HepG2 (cell line): ENCODE data around the gene MAPK13. TPM values are rescaled to one million over a fixed set of nuclear protein-coding genes. Genes with fewer than 3 reads are reported as not detected.
"Not testable (repeated sequence)": the region's sequence is repeated elsewhere in the genome, so short reads cannot be mapped to it uniquely, and the experiment has no call there.

Source experiments
- ATAC-seq: fragments of 200-7000 bp; cut with Tn5 transposase; 3 replicates; pipeline ENCODE4 v1.9.1; 2020; ENCODE audit warnings: mild to moderate bottlenecking, moderate library complexity
- BruUV-seq: library from RNA; stranded (reverse); fragments of 400-500 nt; replicated peaks from 2 replicates; lab custom pipeline; 2021; lab: Mats Ljungman, UMichigan
- CTCF ChIA-PET: fragments of 300-600 bp; formaldehyde crosslinking; extraction: SDS; loops from one replicate; lab custom pipeline; 2021; ENCODE audit warnings: low total read pairs, inconsistent platforms, low intra/inter-chr PET ratio; lab: Yijun Ruan, JAX
- POLR2A ChIA-PET: fragments of 350-600 bp; sonication (Branson Sonifier 250); formaldehyde crosslinking; loops from one replicate; lab custom pipeline; 2020; ENCODE audit warnings: antibody characterized with exemption, inconsistent platforms; lab: Yijun Ruan, JAX
- DNase-seq: peaks from one replicate; pipeline ENCODE4 v3.0.0-alpha.2; 2015; ENCODE audit warnings: low spot score
- FAIRE-seq: peaks from 3 replicates; lab custom pipeline; 2011; peaks lifted over from hg19 to GRCh38; lab: Jason Lieb, UNC
- H2AFZ ChIP-seq: one replicate; pipeline ENCODE4 v1.6.1; 2011; ENCODE audit warnings: low read length, inconsistent platforms
- H3K27ac ChIP-seq: fragments of 300-600 bp; 3 replicates; pipeline ENCODE4 v1.8.0; 2011; ENCODE audit warnings: mixed run types, mild to moderate bottlenecking, mixed read lengths, low read length, inconsistent platforms; ENCODE audit not compliant: insufficient read depth; ENCODE audit errors: extremely low read length
- H3K27me3 ChIP-seq, 2 experiments: fragments of 200-600 bp in 1 of 2; 2 replicates in 1 of 2; 3 replicates in 1 of 2; pipeline versions ENCODE4 v1.6.0 to v1.8.0; 2011; ENCODE audit warnings: low read length in 2 of 2, mild to moderate bottlenecking in 2 of 2, moderate library complexity in 2 of 2, inconsistent platforms in 1 of 2; ENCODE audit not compliant: insufficient read depth in 2 of 2, control insufficient read depth in 1 of 2
- H3K36me3 ChIP-seq, 2 experiments: fragments of 200-600 bp in 1 of 2; replicated peaks in 1 of 2; 2 replicates in 1 of 2; 3 replicates in 1 of 2; pipeline versions ENCODE4 v1.5.1 to v1.8.0; 2011; ENCODE audit warnings: low read length in 2 of 2, inconsistent platforms in 1 of 2; ENCODE audit not compliant: insufficient read depth in 2 of 2, control insufficient read depth in 1 of 2
- H3K4me1 ChIP-seq: 2 replicates; pipeline ENCODE4 v1.5.1; 2012; ENCODE audit warnings: low read length, inconsistent platforms; ENCODE audit not compliant: insufficient read depth
- H3K4me2 ChIP-seq: 2 replicates; pipeline ENCODE4 v1.6.0; 2011; ENCODE audit warnings: low read depth, low read length, inconsistent platforms
- H3K4me3 ChIP-seq, 3 experiments: fragments of 200-600 bp in 1 of 3; sonication (generic), shearing (Covaris generic) in 1 of 3; replicated peaks in 1 of 3; 2 replicates each; pipeline ENCODE4 v1.5.1; 2011 to 2016; ENCODE audit warnings: low read length in 3 of 3, inconsistent platforms in 2 of 3, low read depth in 2 of 3, mild to moderate bottlenecking in 2 of 3, control low read depth in 1 of 3, mixed read lengths in 1 of 3; ENCODE audit not compliant: insufficient read depth in 1 of 3
- H3K79me2 ChIP-seq: one replicate; pipeline ENCODE4 v1.6.1; 2011; ENCODE audit warnings: low read length, inconsistent platforms; ENCODE audit not compliant: insufficient read depth
- H3K9ac ChIP-seq: 2 replicates; pipeline ENCODE4 v1.6.0; 2011; ENCODE audit warnings: mild to moderate bottlenecking, low read depth, low read length, inconsistent platforms; ENCODE audit not compliant: insufficient read depth
- H3K9me3 ChIP-seq: 2 replicates; pipeline ENCODE4 v1.5.1; 2012; ENCODE audit warnings: mild to moderate bottlenecking, low read length
- H4K20me1 ChIP-seq: 2 replicates; pipeline ENCODE4 v1.6.0; 2011; ENCODE audit warnings: inconsistent platforms, mild to moderate bottlenecking, low read length, moderate library complexity; ENCODE audit not compliant: insufficient read depth
- MAX ChIP-seq: IDR thresholded peaks from 2 replicates; pipeline ENCODE4 v1.6.1; 2012; ENCODE audit warnings: inconsistent platforms
- POLR2G ChIP-seq: fragments of 200-400 bp; formaldehyde crosslinking; IDR thresholded peaks from 2 replicates; pipeline ENCODE4 v1.6.1; 2018; ENCODE audit warnings: mild to moderate bottlenecking, low read depth, low read length, moderate library complexity
- ZC3H4 ChIP-seq: sonication (generic); formaldehyde crosslinking; IDR thresholded peaks from 2 replicates; pipeline ENCODE4 v1.4.0; 2020; ENCODE audit warnings: missing genetic modification reagents, borderline replicate concordance
- ZNF574 ChIP-seq: sonication (generic); formaldehyde crosslinking; IDR thresholded peaks from 2 replicates; pipeline ENCODE4 v1.4.0; 2020; ENCODE audit warnings: missing genetic modification reagents
- WGBS: methylation state at CpG from one replicate; pipeline ENCODE4 v1.1.6; 2017; ENCODE audit warnings: low lambda C conversion rate; 5-methylcytosine and 5-hydroxymethylcytosine counted together
- in situ Hi-C: cut with HindIII; loops from 2 replicates; pipeline ENCODE4 v1.10.0; 2017; ENCODE audit warnings: low pct_unique_long_range_greater_than_20kb; ENCODE audit not compliant: extremely low pct_ligation_motif_present
- intact Hi-C: fragments of 100-400 bp; cut with micrococcal nuclease; formaldehyde crosslinking; loops from one replicate; pipeline ENCODE4 v1.10.0; 2022; ENCODE audit not compliant: unreplicated experiment
- polyA plus RNA-seq, 8 experiments: library from polyadenylated mRNA; depleted of rRNA in 3 of 8; stranded (reverse) in 7 of 8; unstranded in 1 of 8; fragments of >200 nt; fragmentation: Illumina TruSeq in 4 of 8; extraction: Trizol in 4 of 8; gene quantifications; 2 replicates each; pipeline versions ENCODE4 v1.2.1 to v1.2.3, GENCODE V29; 2011 to 2016; ENCODE audit warnings: low read depth in 4 of 8, missing spikeins in 1 of 8, mixed read lengths in 1 of 8; ENCODE audit not compliant: insufficient read depth in 1 of 8
- total RNA-seq, 5 experiments: library from RNA; depleted of rRNA; stranded (reverse); fragments of >200 nt; fragmentation: Illumina TruSeq; extraction: Trizol; gene quantifications; 2 replicates each; pipeline ENCODE4 v1.2.3, GENCODE V29; 2016; ENCODE audit warnings: low read depth in 1 of 5

MAPK13 gene
- total and polyA plus RNA-seq, 2 of the 13 experiments (the other 11 are each of a cell fraction or from before 2014, with no cell fraction given) = 12.7 to 43.4 TPM

GRCh38 chr6:36128793-36129192 lies 1.5 kb upstream of the MAPK13 start (continued):
- peak; percentile 21; the same call in 1 of the 2 replicates for TF ChIP-seq POLR2G
- 0 out of 2 replicates have a peak, but pooled peaks have one; percentile 19 for TF ChIP-seq ZNF574 (CRISPR knock-in tag)
- TF ChIP-seq MAX = no peak
- TF ChIP-seq ZC3H4 (CRISPR knock-in tag) = no peak
- TF ChIP-seq, all 625 proteins: peak for 3

- H4K20me1 ChIP-seq, H3K4me3 ChIP-seq, H3K9ac ChIP-seq, H3K9me3 ChIP-seq, CTCF ChIA-PET, intact Hi-C loops, H3K27me3 ChIP-seq, FAIRE-seq, BruUV-seq, H3K4me2 ChIP-seq, ATAC-seq, H3K79me2 ChIP-seq, H3K27ac ChIP-seq, DNase-seq, H2AFZ ChIP-seq: not testable (repeated sequence)
- Histone ChIP-seq H3K4me1 (peaks cover 71% of the 10 kb centered on the region), H3K36me3 (peaks cover 0 to 15% of the 10 kb centered on the region in 2 experiments; a peak in 2 of 5 replicates)
- WGBS = 95% methylated on average over 16 of the region's 16 CpGs
- in situ Hi-C loops = loop anchor here (5.0 kb wide), 1 partner anchor 233 kb away; no protein-coding TSS in a partner anchor
- POLR2A ChIA-PET = interaction anchor here (1.0 to 3.4 kb wide), 7 partner anchors 17 to 294 kb away, joined by 3 to 43 read pairs (median 8); partner anchors contain the start of gene BRPF3
These were observed 979 bp upstream of the MAPK13 start for GRCh38 chr6:36129334-36129733.
